GM19455 (cell line): Measurements from ENCODE around the gene SLC27A5.
"Not testable (repeated sequence)": the region's sequence is repeated elsewhere in the genome, so short reads cannot be mapped to it uniquely, and the experiment has no call there.

Source experiments
- ATAC-seq: cut with Tn5 transposase; IDR thresholded peaks from one replicate; pipeline ENCODE4 v1.9.1; 2021; ENCODE audit not compliant: unreplicated experiment

SLC27A5 gene

DNA sequence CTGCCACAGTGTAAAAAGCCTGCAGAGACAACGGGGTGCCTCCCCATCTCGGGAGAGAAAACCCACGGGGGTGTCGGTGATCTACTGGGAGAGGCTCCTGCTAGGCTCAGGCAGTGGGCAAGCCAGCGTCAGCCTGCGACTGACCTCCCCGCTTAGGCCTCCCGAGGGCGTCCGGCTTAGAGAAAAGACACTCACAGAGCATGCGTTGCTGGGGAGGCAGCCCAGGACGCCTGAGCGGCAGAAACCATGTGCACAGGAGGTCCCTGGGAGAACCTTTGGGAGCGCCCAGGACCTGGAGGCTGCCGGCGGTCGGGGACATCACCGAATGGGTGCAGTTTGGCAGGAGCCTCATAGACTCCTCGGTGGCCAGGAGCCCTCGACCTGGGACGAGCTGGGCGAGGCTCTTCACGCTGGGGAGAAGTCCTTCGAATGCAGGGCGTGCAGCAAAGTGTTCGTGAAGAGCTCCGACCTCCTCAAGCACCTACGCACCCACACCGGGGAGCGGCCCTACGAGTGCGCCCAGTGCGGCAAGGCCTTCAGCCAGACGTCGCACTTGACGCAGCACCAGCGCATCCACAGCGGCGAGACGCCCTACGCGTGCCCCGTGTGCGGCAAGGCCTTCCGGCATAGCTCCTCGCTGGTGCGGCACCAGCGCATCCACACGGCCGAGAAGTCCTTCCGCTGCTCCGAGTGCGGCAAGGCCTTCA lies 40.8 kb downstream of the SLC27A5 start:
- ATAC-seq: not testable (repeated sequence)

DNA sequence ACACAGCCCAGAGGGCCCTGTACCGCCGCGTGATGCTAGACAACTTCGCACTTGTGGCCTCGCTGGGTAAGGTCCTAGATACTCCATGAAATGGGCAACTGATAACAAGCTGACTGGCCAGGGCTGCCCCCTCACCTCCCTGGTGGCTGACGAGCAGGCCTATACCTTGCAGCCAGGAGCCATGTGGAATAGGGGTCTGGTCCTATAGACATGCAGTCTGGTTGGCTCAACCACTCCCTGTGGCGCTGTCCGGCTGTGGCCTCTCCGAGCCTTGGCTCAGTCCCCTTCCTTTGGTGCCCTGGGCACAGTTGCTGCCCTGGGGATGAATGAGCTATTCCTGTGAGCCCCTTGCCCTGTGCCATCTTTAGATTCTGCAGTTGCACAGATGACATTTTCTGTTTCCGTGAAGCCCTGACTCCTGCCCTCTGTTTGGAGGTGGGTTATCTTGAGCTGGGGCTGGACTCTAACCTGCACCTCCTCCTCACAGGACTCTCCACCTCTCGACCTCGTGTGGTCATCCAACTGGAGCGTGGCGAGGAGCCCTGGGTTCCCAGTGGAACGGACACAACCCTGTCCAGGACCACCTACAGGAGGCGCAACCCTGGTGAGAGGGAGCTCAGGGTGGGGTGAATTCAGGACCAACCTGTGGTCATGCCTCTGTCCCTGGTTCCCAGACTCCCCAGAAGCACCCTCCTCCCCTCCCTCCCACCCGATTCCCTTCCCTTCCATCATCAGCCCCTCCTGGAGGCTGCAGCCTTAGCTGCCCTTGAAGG lies 42.4 kb downstream of the SLC27A5 start:
- no peak for ATAC-seq

DNA sequence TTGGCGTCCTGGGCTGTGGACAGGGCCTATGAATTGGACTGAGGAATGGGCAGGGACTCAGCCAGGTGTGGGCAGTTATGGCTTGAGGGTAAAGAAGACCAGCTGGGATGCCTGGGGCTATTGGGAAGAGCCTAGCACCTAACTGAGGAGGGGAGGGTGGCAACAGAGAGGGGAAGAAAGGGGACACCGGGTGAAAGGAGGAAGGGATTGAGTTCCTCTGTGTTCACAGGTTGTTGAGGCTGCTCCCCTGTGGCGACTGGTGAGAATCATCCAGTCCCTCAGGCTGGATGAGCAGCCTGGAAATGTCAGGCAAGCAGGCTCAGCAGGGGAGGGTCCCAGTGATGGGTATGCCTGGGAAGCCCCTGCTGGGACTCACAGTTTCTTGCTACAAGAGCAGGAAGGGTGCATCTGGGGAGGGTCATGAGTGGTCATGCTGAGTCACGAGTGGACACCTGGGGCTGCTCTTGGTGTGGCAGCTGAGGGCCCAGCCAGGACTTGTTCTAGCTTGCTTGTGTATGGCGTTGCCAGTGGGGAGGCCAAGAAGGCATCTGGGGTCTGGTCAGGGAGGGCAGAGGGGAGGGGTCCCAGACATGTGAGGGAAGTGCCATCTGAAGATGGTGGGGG lies 43.5 kb downstream of the SLC27A5 start:
- no peak for ATAC-seq

DNA sequence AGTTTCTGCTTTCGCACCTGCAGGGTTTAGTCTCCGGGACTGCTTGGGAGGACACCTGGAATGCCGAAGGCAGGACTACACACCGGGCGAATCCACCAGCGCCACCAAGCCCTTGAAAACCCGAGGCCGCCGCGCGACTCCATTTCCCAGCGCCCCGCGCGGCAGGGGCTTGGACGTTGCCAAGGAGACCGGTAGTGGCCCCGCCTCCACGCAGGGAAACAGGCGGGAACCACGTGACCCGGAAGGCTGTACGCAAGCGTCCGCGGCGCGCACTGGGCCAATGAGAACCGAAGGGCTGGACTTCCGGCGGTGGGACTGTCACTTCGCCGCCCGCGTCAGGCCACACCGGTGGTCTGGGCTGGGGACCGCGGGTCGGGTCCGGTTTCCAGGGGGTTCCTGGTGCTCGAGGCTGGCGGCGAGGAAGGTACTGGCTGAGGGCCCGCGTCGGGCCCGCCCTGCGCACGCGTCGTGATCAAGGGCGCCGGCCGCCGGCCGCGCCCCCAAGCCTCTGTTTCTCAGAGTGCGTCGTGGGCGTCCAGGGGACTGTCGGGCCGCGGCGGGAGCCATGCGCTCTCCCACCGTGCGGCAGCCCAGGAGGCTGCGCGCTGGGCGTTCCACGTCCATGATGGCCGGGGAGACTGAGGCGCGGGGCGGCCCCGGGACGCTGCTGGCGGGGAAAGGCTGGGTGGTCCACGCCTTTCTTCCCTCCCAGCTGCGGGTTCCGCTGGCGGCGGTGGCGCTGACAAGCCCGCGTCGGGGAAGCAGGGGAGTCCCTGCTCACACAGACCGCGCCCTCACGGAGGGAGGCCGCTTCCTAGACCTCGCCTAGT lies 44.8 kb downstream of the SLC27A5 start, which contains the start of gene ZNF324:
Gene ZNF324 (plus strand): TSS at position 321 of the 830 bp plus-strand sequence. CDS start 2,106 bp downstream, outside the sequence.
- peak; percentile 72 for ATAC-seq

DNA sequence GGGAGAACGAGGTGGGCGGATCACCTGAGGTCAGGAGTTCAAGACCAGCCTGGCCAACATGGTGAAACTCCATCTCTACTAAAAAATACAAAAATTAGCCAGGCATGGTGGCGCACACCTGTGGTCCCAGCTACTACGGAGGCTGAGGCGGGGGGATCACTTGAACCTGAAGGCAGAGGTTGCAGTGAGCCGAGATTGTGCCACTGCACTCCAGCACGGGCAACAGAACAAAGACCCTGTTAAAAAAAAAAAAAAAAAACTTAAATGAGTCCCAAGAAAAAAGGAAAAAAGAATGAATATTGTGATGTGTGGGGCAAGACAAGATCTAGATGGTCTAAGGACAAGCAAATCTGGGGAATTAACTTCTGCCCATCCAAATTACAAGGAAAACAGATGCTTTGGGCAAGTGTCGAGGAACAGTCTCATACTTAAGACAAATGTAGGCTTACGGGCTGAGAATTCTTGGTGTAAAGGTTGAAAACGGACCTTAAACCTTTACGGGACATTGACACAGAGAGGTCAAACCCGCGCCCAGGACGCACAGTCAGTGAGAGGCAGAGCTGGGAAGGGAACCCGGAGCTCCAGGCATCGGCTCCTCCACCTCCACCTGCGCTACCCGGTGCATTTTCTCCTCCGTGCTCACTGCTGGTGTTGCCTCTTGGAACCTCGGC lies 45.6 kb downstream of the SLC27A5 start:
- ATAC-seq: peak; percentile 27

DNA sequence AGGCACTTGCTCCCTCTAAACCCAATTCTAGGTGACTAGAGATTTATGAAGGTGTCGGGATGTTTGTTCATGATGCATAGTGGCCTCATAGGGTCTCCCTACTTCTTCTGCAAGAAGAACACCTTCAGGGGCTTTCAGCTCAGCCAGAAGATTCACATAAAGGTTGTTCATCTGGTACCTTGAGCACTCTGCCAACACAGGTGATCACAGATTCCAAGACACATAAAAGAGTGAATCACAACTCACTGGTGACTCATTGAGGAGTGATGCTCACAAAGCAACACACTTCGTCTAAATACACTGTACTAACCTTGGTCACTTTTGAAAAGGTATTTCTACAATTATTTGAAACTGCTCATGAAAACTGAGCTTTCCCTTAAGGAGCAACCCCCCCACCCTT lies 51.8 kb downstream of the SLC27A5 start:
- no peak for ATAC-seq

DNA sequence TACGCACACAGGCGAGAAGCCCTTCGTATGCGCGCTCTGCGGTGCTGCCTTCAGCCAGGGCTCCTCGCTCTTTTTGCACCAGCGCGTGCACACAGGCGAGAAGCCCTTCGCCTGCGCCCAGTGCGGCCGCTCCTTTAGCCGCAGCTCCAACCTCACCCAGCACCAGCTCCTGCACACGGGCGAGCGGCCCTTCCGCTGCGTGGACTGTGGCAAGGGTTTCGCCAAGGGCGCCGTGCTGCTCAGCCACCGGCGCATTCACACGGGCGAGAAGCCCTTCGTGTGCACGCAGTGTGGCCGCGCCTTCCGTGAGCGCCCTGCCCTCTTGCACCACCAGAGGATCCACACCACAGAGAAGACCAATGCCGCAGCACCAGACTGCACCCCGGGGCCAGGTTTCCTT lies 55.7 kb downstream of the SLC27A5 start:
- ATAC-seq: no peak

DNA sequence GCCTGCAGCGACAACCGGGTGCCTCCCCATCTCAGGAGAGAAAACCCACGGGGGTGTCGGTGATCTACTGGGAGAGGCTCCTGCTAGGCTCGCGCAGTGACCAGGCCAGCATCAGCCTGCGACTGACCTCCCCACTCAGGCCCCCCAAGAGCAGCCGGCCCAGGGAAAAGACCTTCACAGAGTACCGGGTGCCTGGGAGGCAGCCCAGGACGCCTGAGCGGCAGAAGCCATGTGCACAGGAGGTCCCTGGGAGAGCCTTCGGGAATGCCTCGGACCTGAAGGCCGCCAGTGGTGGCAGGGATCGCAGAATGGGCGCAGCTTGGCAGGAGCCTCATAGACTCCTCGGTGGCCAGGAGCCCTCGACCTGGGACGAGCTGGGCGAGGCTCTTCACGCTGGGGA lies 56.5 kb downstream of the SLC27A5 start:
- ATAC-seq: no peak

DNA sequence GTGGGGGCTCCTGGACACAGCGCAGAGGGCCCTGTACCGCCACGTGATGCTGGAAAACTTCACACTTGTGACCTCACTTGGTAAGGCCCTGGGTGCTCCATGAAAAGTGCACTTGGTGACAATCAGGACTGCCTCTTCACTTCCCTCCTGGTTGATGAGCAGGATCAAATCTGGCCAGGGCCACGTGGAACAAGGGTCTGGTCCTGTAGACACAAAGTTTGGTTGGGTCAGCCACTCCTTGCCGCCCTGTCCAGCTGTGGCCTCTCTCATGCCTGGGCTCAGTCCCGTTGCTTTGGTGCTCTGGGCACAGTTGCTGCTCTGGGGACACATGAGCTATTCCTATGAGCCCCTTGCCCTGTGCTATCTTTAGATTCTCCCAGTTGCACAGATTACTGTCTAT lies 58.0 kb downstream of the SLC27A5 start:
- no peak for ATAC-seq

DNA sequence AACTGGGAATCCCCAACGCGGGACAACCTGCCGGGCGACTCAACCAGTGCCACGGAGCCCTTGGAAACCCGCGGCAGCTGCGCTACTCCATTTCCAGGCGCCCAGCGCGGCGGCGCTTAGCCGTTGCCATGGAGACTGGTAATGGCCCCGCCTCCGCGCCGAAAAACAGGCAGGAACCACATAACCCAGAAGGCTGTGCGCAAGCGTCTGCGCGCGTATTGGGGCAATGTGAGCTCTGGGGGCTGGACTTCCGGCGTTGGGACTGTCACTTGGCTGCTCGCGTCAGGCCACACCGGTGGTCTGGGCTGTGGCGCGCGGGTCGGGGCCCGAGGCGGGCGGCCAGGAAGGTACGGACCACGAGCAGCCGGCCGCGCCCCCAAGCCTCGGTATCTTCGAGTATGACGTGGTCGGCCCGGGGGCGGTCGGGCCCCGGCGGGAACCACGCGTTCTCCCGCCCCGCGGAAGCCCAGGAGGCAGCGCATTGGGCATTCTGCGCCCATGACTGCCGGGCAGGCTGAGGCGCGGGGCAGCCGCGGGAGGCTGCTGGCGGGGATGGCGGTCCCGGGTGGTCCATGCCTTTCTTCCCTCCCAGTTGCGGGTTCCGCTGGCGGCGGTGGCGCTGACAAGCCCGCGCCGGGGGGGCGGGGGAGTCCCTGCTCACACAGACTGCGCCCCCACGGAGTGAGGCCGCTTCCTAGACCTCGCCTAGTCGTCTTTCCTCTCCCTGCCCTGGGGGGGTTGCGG lies 60.3 kb downstream of the SLC27A5 start, which contains the start of gene ZNF324B:
Gene ZNF324B (plus strand): TSS at position 265 of the 744 bp plus-strand sequence. CDS start 2,080 bp downstream, outside the sequence.
- ATAC-seq: peak; percentile 94

DNA sequence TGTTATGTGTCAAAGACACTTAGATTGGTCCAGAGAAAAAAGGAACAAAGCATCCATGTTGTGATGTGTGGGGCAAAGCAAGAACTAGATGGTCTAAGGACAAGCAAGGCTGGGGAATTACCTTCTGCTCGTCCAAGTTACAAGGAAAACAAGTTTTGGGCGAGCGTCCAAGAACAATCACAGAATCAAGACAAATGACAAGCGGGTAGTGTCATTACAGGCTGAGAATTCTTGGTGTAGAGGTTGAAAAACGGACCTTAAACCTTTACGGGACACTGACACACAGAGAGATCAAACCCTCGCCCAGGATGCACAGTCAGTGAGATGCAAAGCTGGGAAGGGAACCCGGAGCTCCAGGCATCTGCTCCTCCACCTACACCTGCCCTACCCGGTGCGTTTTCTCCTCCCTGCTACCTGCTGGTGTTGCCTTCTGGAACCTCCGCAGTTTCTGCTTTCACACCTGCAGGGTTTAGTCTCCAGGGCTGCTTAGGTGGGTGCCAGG lies 60.9 kb downstream of the SLC27A5 start:
- ATAC-seq: no peak

DNA sequence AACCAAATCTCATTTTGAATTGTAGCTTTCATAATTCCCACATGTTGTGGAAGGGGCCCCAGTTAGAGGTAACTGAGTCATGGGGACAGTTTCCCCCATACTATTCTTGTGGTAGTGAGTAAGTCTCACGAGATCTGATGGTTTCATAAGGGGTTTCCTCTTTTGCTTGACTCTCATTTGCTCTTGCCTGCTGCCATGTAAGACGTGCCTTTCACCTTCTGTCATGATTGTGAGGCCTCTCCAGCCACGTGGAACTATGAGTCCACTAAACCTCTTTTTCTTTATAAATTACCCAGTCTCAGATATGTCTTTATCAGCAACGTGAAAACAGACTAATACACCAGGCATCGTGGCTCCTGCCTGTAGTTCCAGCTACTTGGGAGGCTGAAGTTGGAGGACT lies 61.8 kb downstream of the SLC27A5 start:
- not testable (repeated sequence) for ATAC-seq

DNA sequence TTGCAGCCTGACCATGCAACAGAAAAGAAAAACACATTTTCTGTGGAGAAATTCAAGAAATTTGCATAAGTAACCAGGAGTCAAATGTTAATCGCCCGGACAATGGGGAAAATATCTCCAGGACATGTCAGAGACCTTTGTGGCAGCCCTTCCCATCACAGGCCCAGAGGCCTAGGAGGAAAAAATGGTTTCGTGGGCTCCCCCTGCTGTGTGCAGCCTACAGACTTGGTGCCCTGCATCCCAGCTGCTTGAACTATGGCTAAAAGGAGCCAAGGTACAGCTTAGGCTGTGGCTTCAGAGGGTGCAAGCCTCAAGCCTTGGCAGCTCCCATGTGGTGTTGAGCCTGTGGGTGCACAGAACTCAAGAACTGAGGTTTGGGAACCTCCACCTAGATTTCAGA lies 62.9 kb downstream of the SLC27A5 start:
- ATAC-seq: not testable (repeated sequence)
